HG03520 (cell line): Measurements from ENCODE around the gene LCP1.

Experiments
- ATAC-seq: cut with Tn5 transposase; IDR thresholded peaks from one replicate; pipeline ENCODE4 v1.9.1; 2021; ENCODE audit warnings: mild to moderate bottlenecking, moderate library complexity; ENCODE audit not compliant: unreplicated experiment

LCP1 gene

GRCh38 chr13:46183018-46183946, 1.3 kb upstream of the LCP1 start:
- no peak for ATAC-seq

GRCh38 chr13:46182491-46182877, 507 bp upstream of the LCP1 start:
- no peak for ATAC-seq

- ATAC-seq, result no peak
Observed at GRCh38 chr13:46181377-46181839, 569 bp downstream of the LCP1 start.

GRCh38 chr13:46179969-46180763, 1.8 kb downstream of the LCP1 start:
- ATAC-seq, result no peak

- no peak for ATAC-seq
Observed at GRCh38 chr13:46179491-46179908, 2.5 kb downstream of the LCP1 start.

- ATAC-seq, result no peak
Observed at GRCh38 chr13:46178821-46179220, 3.2 kb downstream of the LCP1 start.

- no peak for ATAC-seq
Observed at GRCh38 chr13:46178143-46178542, 3.8 kb downstream of the LCP1 start.

GRCh38 chr13:46176756-46177155, 5.2 kb downstream of the LCP1 start:
- peak; percentile 32 for ATAC-seq

- no peak for ATAC-seq
Observed at GRCh38 chr13:46173656-46174055, 8.3 kb downstream of the LCP1 start.

- ATAC-seq, result no peak
Observed at GRCh38 chr13:46172531-46172991, 9.4 kb downstream of the LCP1 start.

GRCh38 chr13:46171739-46172138, 10.2 kb downstream of the LCP1 start:
- ATAC-seq, result no peak

GRCh38 chr13:46171217-46171616, 10.8 kb downstream of the LCP1 start:
- no peak for ATAC-seq

- no peak for ATAC-seq
Observed at GRCh38 chr13:46170687-46171086, 11.3 kb downstream of the LCP1 start.

- ATAC-seq, result no peak
Observed at GRCh38 chr13:46170268-46170667, 11.7 kb downstream of the LCP1 start.

- no peak for ATAC-seq
Observed at GRCh38 chr13:46169758-46170157, 12.2 kb downstream of the LCP1 start.

GRCh38 chr13:46168783-46169182, 13.2 kb downstream of the LCP1 start:
- ATAC-seq, result no peak

- ATAC-seq, result no peak
Observed at GRCh38 chr13:46168341-46168740, 13.6 kb downstream of the LCP1 start.

- ATAC-seq, result no peak
Observed at GRCh38 chr13:46166947-46167610, 14.9 kb downstream of the LCP1 start.

GRCh38 chr13:46166224-46166584, 15.8 kb downstream of the LCP1 start:
- ATAC-seq, result no peak

- ATAC-seq, result peak; percentile 38
Observed at GRCh38 chr13:46165485-46166223, 16.3 kb downstream of the LCP1 start.

- ATAC-seq, result no peak
Observed at GRCh38 chr13:46164661-46165060, 17.3 kb downstream of the LCP1 start.
